Ishikawa (cell line): ENCODE measurements around the gene GADL1.

Experiments
- CEBPB ChIP-seq: IDR thresholded peaks from 2 replicates; pipeline ENCODE4 v1.6.1; 2012
- CREB1 ChIP-seq: IDR thresholded peaks from 2 replicates; pipeline ENCODE4 v1.6.1; 2012; ENCODE audit warnings: low read depth
- EGR1 ChIP-seq: IDR thresholded peaks from 2 replicates; pipeline ENCODE4 v1.6.1; 2012
- EP300 ChIP-seq: IDR thresholded peaks from 2 replicates; pipeline ENCODE4 v1.6.1; 2012; ENCODE audit warnings: borderline replicate concordance
- FOXM1 ChIP-seq: IDR thresholded peaks from 2 replicates; pipeline ENCODE4 v1.6.1; 2012; ENCODE audit warnings: low read depth, borderline replicate concordance
- MAX ChIP-seq: IDR thresholded peaks from 2 replicates; pipeline ENCODE4 v1.6.1; 2012
- NFIC ChIP-seq: IDR thresholded peaks from 2 replicates; pipeline ENCODE4 v1.6.1; 2012
- RAD21 ChIP-seq: IDR thresholded peaks from 2 replicates; pipeline ENCODE4 v1.6.1; 2012; ENCODE audit warnings: low read depth
- REST ChIP-seq: IDR thresholded peaks from 2 replicates; pipeline ENCODE4 v1.6.1; 2012; ENCODE audit warnings: low read depth, mild to moderate bottlenecking
- TAF1 ChIP-seq: IDR thresholded peaks from 2 replicates; pipeline ENCODE4 v1.6.1; 2012; ENCODE audit warnings: low read depth, mild to moderate bottlenecking
- TCF12 ChIP-seq: IDR thresholded peaks from 2 replicates; pipeline ENCODE4 v1.6.1; 2012; ENCODE audit warnings: low read depth
- TEAD4 ChIP-seq: IDR thresholded peaks from 2 replicates; pipeline ENCODE4 v1.6.1; 2012
- USF1 ChIP-seq: IDR thresholded peaks from 2 replicates; pipeline ENCODE4 v1.6.1; 2012
- YY1 ChIP-seq: IDR thresholded peaks from 2 replicates; pipeline ENCODE4 v1.6.1; 2012; ENCODE audit warnings: low read depth
- ZBTB7A ChIP-seq: IDR thresholded peaks from 2 replicates; pipeline ENCODE4 v1.6.1; 2012; ENCODE audit warnings: low read depth

The GADL1 gene

GRCh38 chr3:30764281-30764680, 130.2 kb downstream of the GADL1 start:
- TF ChIP-seq TCF12 = no peak
- no peak for TF ChIP-seq EGR1
- TF ChIP-seq MAX = no peak
- no peak for TF ChIP-seq CREB1
- no peak for TF ChIP-seq ZBTB7A
- no peak for TF ChIP-seq YY1
- TF ChIP-seq TEAD4 = no peak
- no peak for TF ChIP-seq EP300
- no peak for TF ChIP-seq FOXM1
- TF ChIP-seq TAF1 = no peak
- no peak for TF ChIP-seq USF1
- no peak for TF ChIP-seq CEBPB
- TF ChIP-seq REST = no peak
- no peak for TF ChIP-seq NFIC
- no peak for TF ChIP-seq RAD21

- TF ChIP-seq REST (no peak), CEBPB (no peak), RAD21 (no peak), TAF1 (no peak), EGR1 (no peak), CREB1 (no peak), TCF12 (no peak), NFIC (no peak), FOXM1 (no peak), ZBTB7A (no peak), YY1 (no peak), USF1 (no peak), MAX (no peak), EP300 (no peak), TEAD4 (no peak)
These were observed 133.1 kb downstream of the GADL1 start for GRCh38 chr3:30761374-30761773.

- TF ChIP-seq USF1 (no peak), CEBPB (no peak), NFIC (no peak), EGR1 (no peak), TEAD4 (no peak), FOXM1 (no peak)
These were observed 133.7 kb downstream of the GADL1 start for GRCh38 chr3:30760737-30761136.

- no peak for TF ChIP-seq RAD21
- no peak for TF ChIP-seq MAX
- no peak for TF ChIP-seq TAF1
- no peak for TF ChIP-seq USF1
- TF ChIP-seq EGR1 = no peak
- no peak for TF ChIP-seq TCF12
- TF ChIP-seq CEBPB = no peak
- TF ChIP-seq YY1 = no peak
These were observed 134.3 kb downstream of the GADL1 start for GRCh38 chr3:30760040-30760695.

- TF ChIP-seq CEBPB (no peak), MAX (no peak), EP300 (no peak), RAD21 (no peak), TCF12 (no peak), FOXM1 (no peak)
These were observed 138.2 kb downstream of the GADL1 start for GRCh38 chr3:30756218-30756617.
